Glutamatergic neuron (in vitro differentiated cells): ENCODE measurements around the gene STIM2. TPM values are rescaled to one million over a fixed set of nuclear protein-coding genes. Genes with fewer than 3 reads are reported as not detected.
A peak's percentile ranks its signal among the peaks of the same experiment; 100 is the strongest.

ENCODE experiments used
- DNase-seq: peaks from one replicate; pipeline ENCODE4 v3.0.0; 2022
- H3K27ac Mint-ChIP-seq: one replicate; pipeline ENCODE4 v1.8.0; 2020; ENCODE audit warnings: mild to moderate bottlenecking, mixed read lengths, inconsistent platforms; ENCODE audit not compliant: unreplicated experiment
- H3K27me3 Mint-ChIP-seq: one replicate; pipeline ENCODE4 v1.8.0; 2020; ENCODE audit warnings: mild to moderate bottlenecking, moderate library complexity, mixed read lengths, inconsistent platforms; ENCODE audit not compliant: unreplicated experiment
- H3K36me3 Mint-ChIP-seq: one replicate; pipeline ENCODE4 v1.8.0; 2020; ENCODE audit warnings: mild to moderate bottlenecking, mixed read lengths, inconsistent platforms; ENCODE audit not compliant: unreplicated experiment
- H3K4me1 Mint-ChIP-seq: one replicate; pipeline ENCODE4 v1.8.0; 2020; ENCODE audit warnings: mild to moderate bottlenecking, low read depth, mixed read lengths, inconsistent platforms; ENCODE audit not compliant: unreplicated experiment
- H3K4me3 Mint-ChIP-seq: one replicate; pipeline ENCODE4 v1.8.0; 2020; ENCODE audit warnings: mild to moderate bottlenecking, mixed read lengths, inconsistent platforms; ENCODE audit not compliant: unreplicated experiment
- H3K9me3 Mint-ChIP-seq: one replicate; pipeline ENCODE4 v1.8.0; 2020; ENCODE audit warnings: mild to moderate bottlenecking, moderate library complexity, mixed read lengths, inconsistent platforms; ENCODE audit not compliant: unreplicated experiment
- CTCF ChIP-seq: fragments of 200-600 bp; sonication (generic); IDR thresholded peaks from one replicate; pipeline ENCODE4 v1.5.0; 2021; ENCODE audit not compliant: partially characterized antibody, unreplicated experiment
- total RNA-seq: library from RNA; stranded (reverse); fragmentation: NEBNext Ultra II Directional; extraction: Animal tissue kit (Norgen Biotek cat#: 25700); gene quantifications from one replicate; pipeline ENCODE4 v1.2.1, GENCODE V29; 2021; ENCODE audit not compliant: unreplicated experiment

STIM2 gene
- total RNA-seq, 1 donor from 2014 or later, result 28.2 TPM

- peaks cover 2% of the 10 kb centered on the region for H3K9me3 Mint-ChIP-seq
- H3K36me3 Mint-ChIP-seq, result peaks cover 6% of the 10 kb centered on the region
- peaks cover 4% of the 10 kb centered on the region for H3K27me3 Mint-ChIP-seq
- DNase-seq, result no peak
- TF ChIP-seq CTCF, result no peak
- H3K4me1 Mint-ChIP-seq, result no peaks in the 10 kb centered on the region
- no peak overlapping the region for H3K27ac Mint-ChIP-seq
- no peak overlapping the region for H3K4me3 Mint-ChIP-seq
Measured at GRCh38 chr4:27046851-27047250, 186.2 kb downstream of the STIM2 start.

GRCh38 chr4:27048429-27049238 is 188.0 kb downstream of the STIM2 start:
- H3K27ac Mint-ChIP-seq, result no peak overlapping the region
- H3K9me3 Mint-ChIP-seq, result peaks cover 2% of the 10 kb centered on the region
- no peaks in the 10 kb centered on the region for H3K4me1 Mint-ChIP-seq
- H3K4me3 Mint-ChIP-seq, result no peak overlapping the region
- TF ChIP-seq CTCF, result peak; percentile 79
- no peak for DNase-seq
- peaks cover 3% of the 10 kb centered on the region for H3K36me3 Mint-ChIP-seq
- peaks cover 4% of the 10 kb centered on the region for H3K27me3 Mint-ChIP-seq

GRCh38 chr4:27049239-27049829 is 188.7 kb downstream of the STIM2 start:
- TF ChIP-seq CTCF, result no peak
- DNase-seq, result no peak
- Mint-ChIP-seq H3K4me1 (no peaks in the 10 kb centered on the region), H3K9me3 (no peaks in the 10 kb centered on the region), H3K27ac (no peak overlapping the region), H3K27me3 (peaks cover 4% of the 10 kb centered on the region), H3K36me3 (no peaks in the 10 kb centered on the region), H3K4me3 (no peak overlapping the region)

- no peak for TF ChIP-seq CTCF
- Mint-ChIP-seq H3K4me3 (no peak overlapping the region), H3K4me1 (peaks cover 10% of the 10 kb centered on the region), H3K27ac (no peak overlapping the region), H3K27me3 (peaks cover 2% of the 10 kb centered on the region), H3K9me3 (no peaks in the 10 kb centered on the region), H3K36me3 (no peaks in the 10 kb centered on the region)
- DNase-seq, result no peak
Measured at GRCh38 chr4:27050731-27051130, 190.1 kb downstream of the STIM2 start.

- no peaks in the 10 kb centered on the region for H3K36me3 Mint-ChIP-seq
- no peak overlapping the region for H3K4me3 Mint-ChIP-seq
- H3K27ac Mint-ChIP-seq, result no peak overlapping the region
- DNase-seq, result no peak
- H3K27me3 Mint-ChIP-seq, result peaks cover 1% of the 10 kb centered on the region
- H3K9me3 Mint-ChIP-seq, result peaks cover 2% of the 10 kb centered on the region
- H3K4me1 Mint-ChIP-seq, result peaks cover 10% of the 10 kb centered on the region
- no peak for TF ChIP-seq CTCF
Measured at GRCh38 chr4:27055221-27055760, 194.7 kb downstream of the STIM2 start.
